GM23248 (cell line): Measurements from ENCODE around the gene PTCD3.

Source experiments
- EZH2 ChIP-seq: fragments of 200-600 bp; sonication (generic); IDR thresholded peaks from 2 replicates; pipeline ENCODE4 v1.6.1; 2018; ENCODE audit warnings: antibody characterized with exemption, mild to moderate bottlenecking; ENCODE audit not compliant: insufficient read depth, poor library complexity, severe bottlenecking
- EZH2phosphoT487 ChIP-seq: fragments of 200-600 bp; sonication (generic); IDR thresholded peaks from 2 replicates; pipeline ENCODE4 v1.6.1; 2018; ENCODE audit warnings: antibody characterized with exemption, moderate library complexity, mild to moderate bottlenecking, low read depth; ENCODE audit not compliant: insufficient read depth

- TF ChIP-seq EZH2 (no peak), EZH2phosphoT487 (no peak)
Observed at GRCh38 chr2:86066915-86067314, 39.1 kb upstream of the PTCD3 start.
